Measurements from ENCODE around the gene EYA2.

GRCh38 chr20:47183367-47183766 lies 288.7 kb downstream of the EYA2 start:
- TF ChIP-seq, protein P1, sequence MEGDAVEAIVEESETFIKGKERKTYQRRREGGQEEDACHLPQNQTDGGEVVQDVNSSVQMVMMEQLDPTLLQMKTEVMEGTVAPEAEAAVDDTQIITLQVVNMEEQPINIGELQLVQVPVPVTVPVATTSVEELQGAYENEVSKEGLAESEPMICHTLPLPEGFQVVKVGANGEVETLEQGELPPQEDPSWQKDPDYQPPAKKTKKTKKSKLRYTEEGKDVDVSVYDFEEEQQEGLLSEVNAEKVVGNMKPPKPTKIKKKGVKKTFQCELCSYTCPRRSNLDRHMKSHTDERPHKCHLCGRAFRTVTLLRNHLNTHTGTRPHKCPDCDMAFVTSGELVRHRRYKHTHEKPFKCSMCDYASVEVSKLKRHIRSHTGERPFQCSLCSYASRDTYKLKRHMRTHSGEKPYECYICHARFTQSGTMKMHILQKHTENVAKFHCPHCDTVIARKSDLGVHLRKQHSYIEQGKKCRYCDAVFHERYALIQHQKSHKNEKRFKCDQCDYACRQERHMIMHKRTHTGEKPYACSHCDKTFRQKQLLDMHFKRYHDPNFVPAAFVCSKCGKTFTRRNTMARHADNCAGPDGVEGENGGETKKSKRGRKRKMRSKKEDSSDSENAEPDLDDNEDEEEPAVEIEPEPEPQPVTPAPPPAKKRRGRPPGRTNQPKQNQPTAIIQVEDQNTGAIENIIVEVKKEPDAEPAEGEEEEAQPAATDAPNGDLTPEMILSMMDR (IDR thresholded peaks at IDR 0.05; ENCODE audit: poor library complexity), result no peak
- no peak for TF ChIP-seq EZH2 (IDR thresholded peaks at IDR 0.05; ENCODE audit: borderline replicate concordance)
- no peak for TF ChIP-seq EZH2phosphoT487 (IDR thresholded peaks at IDR 0.05; ENCODE audit: low read depth, severe bottlenecking, unreplicated experiment)

Data from hepatocyte (in vitro differentiated cells).